Ovary (tissue), 3 donors: ENCODE measurements around the gene PBX1.

Experiments used
- CTCF ChIP-seq, 3 donors: fragments of 450-650 bp in 2 of 3; fragments of 200-600 bp in 1 of 3; IDR thresholded peaks; one replicate each; pipeline versions ENCODE4 v1.5.1 to v1.8.0; 2016 to 2022; ENCODE audit warnings: antibody characterized with exemption in 3 of 3, mild to moderate bottlenecking in 1 of 3
- EP300 ChIP-seq: sonication (generic); formaldehyde crosslinking; IDR thresholded peaks from one replicate; pipeline ENCODE4 v1.6.1; 2017; ENCODE audit warnings: antibody characterized with exemption
- POLR2A ChIP-seq: fragments of 450-650 bp; IDR thresholded peaks from one replicate; pipeline ENCODE4 v1.6.1; 2017; ENCODE audit warnings: antibody characterized with exemption, mild to moderate bottlenecking, moderate library complexity
- donor health status: DM: no; HTN: no; CAD: no.

GRCh38 chr1:164761009-164761408 lies 202.0 kb downstream of the PBX1 start:
- TF ChIP-seq CTCF (IDR thresholded peaks at IDR 0.05), result no peak
- no peak for TF ChIP-seq POLR2A
- TF ChIP-seq EP300, result no peak
